GM19455 (cell line): ENCODE measurements around the gene CTDSPL.

Experiments
- ATAC-seq: cut with Tn5 transposase; IDR thresholded peaks from one replicate; pipeline ENCODE4 v1.9.1; 2021; ENCODE audit not compliant: unreplicated experiment

CTDSPL gene

DNA sequence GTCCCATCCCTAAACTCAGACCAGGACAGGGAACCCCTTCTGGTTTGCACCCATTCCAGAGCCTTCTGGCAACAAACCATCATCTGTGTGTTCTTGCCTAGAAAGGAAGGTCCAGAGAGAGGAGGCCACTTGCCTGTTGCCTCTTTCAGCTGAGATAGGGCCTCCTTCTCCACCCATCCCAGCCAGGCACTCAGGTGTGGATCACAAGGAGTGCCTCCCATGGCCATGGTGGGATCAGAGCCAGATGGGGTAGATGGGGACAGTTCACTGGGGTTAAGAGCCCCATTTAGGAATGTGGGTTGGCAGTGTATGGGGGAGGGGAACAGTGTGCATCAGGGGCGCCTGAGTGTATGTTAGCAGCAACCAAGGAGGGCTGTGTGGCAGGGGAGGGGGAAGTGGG, 8.9 kb upstream of the CTDSPL start:
- ATAC-seq: no peak

DNA sequence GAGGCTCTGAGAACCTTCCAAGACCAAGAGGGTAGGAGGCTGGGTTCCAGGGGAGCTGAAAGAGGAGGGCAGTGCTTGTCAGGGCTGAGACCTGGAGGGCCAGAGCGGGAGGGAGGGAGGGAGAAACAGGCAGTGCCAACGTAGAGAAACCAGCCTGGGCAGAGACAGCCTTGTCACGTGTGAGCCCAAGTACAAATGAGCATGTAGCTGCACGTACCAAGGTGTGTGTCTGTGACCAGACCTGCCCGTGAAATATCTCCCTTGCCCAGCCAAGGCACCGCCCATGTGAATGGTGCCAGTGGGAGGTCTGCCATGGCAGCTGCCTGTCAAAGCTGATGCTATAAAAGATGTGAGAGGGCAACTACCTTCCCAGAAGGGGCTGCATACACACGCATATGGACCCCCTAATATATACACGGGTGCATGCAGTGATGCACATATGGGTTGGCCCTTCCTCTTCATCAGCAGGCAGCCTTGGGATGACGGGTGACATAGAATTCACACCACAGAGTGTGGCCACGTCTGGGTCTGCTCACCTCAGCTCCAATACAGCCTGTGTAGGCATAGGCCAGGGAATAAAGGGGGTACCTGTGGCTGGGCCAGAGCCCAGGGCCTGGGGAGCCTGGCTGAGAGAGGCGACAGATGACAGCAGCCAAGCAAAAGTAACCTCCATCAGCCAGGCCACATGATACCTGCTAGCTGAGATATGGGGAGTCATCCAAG, 7.8 kb upstream of the CTDSPL start:
- ATAC-seq: no peak

DNA sequence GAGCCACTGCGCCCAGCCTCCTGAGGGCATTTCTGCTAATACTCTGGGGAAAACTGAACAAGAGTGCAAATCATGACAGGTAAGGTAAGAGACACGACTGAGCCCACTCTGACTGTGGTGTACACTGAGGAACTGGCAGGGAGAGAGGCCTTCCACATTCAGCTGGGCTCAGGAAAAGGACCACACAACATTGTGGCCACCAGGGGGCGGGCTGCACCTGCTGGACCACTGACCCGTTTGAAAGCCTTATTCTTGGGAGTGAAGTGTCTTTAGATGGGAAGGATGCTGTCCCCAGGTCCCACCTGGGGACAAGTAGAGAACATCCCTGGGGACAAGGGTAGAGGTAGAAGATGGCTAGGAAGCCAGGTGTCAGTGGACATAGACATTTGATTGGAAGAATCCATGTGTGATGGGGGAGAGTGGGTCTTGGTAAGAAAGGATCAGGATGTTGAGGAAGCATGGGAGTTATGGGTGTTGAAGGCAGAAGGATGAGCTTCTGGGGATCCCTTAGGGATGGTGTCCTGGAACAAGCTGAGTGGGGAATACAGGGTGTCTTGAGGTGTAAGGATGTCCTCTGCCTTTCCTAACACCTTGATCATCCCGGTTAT, 6.2 kb upstream of the CTDSPL start:
- no peak for ATAC-seq

DNA sequence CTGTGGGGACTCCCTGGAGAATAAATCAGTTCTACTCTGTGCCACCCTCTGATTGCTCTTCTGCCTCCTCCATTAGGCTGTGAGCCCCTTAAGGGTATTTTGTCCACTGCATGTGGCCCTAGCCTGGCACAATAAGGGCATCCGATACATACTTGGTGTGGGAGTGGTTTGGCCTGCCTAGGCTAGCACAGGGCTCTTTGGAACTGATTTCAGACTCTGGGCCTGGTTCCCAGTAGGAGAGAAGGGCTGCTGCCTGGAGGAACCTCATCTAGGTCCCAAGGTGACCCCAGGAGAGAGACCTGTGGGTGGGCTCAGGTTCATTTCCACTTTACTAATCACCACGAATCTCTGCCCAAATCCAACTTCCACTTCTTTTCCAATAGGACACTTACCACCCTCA, 5.3 kb upstream of the CTDSPL start:
- no peak for ATAC-seq

DNA sequence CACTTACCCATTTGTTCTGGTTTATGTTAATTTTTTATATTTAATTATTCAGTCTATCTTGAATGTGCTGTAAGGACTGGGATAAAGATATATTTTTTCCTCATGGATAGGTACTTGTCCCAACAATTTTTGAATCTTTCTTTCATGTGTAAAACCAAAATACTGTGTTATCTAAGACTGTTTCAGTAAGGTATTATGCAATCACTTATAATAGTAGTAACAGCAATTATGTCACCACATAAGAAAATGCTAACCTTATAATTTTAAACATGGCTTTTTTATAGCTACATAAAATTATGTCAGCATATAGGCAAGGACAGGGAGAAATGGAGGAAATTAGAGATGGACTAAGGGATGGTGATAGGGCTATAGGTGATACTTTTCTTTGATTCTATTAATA, 2.9 kb upstream of the CTDSPL start:
- no peak for ATAC-seq

DNA sequence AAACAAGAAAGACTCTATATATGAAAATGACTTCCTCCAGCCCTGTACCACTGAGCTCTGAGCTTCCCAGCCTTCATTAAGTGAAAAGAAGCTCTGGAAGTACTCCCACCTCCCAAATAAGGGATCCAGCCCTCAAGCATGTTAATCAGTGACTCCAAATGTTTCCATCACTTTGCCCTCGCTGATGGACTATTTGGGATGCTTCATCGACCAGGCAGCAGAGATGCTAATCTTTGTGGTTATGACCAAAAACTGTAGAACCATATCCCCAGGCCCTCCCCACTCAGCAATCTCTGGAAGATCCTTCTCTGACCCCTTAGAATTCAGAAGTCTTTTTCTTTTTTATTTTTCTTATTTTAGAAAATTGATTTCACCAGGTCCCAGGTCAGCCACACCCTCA, 2.3 kb upstream of the CTDSPL start:
- ATAC-seq: no peak

DNA sequence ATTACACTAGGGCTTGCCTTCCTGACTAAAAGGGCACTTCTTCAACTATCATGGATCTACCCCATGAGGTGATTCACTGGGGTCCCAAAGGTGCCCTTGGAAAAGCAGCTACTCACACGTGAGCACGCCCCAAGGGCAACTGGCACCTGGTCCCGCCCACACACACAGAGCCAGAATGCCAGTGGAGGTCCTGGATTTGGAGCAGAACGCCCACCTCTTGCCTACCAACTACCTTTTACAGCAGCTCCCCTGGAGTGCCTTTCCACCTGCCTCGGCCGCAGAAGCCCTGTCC, 1.8 kb upstream of the CTDSPL start:
- no peak for ATAC-seq

DNA sequence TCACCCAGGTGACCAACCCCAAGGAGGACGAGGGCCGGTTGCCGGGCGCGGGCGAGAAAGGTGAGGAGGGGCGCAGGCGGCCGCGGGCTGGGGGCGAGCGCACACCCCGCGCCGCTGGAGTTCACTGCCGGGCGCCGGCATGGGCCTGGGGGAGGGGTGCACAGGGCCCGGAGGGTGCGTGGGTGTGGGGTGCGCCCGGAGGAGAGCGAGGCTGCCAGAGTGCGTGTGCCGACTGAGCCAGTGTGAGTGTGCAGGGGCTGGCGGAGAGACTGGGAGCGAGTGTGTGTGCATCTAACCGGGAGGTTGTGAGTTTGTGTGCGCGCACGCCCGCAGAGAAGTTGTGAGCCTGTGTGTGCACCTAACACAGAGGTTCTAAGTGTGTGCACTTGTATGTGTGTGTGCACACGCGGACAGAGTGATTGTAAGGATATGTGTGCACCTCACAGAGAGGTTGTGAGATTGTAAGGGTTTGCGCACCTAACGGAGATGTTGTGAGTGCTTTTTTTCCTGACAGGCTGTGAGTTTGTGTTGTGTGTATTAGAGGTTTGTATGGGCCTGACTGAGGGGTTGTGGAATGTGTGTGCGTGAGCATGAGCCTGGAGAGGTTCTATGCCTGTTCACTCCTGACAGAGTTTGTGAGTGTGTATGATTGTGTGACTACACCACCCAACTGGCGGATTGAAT, 681 bp downstream of the CTDSPL start:
- ATAC-seq: no peak

DNA sequence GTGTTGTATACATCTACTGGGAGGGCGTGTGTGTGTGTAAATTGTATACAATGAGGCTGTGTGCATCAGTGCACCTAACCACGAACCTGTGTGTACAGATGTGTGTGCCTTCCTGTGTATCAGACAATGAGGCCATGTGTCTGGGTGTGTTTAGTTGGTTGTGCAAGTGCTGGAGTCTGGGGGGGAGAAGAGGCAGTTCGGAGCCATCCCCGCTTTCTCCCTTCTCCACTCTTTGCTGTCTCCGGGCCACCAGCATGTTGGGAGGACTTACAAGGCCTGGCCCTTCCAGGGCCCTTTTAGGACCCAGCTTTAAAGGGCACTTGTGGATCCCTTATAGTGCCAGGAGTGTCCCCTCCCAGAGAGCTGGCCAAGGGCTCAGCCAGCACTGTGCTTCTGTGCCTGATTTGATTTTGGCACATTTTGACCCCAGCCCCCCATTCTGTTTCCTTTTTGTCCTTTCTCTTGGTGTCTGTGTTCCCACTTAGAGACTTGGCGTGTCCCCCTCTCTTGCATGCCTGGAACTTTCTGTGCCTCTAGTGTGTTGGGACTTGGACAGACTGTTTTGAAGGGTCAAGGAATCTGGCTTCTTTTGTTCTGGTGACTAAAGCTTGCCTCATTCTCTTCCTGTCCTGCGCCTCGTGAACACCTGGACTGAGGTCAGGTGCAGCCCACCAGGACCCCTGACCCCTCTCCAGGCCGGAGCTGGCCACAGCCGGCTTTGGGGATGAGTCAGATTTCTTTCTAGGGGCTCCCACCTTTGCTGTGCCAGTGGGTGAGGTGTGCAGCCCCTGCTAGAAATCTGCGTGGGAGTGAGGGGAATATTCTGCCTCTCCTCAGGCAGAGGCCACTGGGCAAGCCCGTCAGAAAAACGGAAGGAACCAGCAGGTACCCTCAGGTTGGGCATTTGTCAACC, 1.5 kb downstream of the CTDSPL start:
- no peak for ATAC-seq

DNA sequence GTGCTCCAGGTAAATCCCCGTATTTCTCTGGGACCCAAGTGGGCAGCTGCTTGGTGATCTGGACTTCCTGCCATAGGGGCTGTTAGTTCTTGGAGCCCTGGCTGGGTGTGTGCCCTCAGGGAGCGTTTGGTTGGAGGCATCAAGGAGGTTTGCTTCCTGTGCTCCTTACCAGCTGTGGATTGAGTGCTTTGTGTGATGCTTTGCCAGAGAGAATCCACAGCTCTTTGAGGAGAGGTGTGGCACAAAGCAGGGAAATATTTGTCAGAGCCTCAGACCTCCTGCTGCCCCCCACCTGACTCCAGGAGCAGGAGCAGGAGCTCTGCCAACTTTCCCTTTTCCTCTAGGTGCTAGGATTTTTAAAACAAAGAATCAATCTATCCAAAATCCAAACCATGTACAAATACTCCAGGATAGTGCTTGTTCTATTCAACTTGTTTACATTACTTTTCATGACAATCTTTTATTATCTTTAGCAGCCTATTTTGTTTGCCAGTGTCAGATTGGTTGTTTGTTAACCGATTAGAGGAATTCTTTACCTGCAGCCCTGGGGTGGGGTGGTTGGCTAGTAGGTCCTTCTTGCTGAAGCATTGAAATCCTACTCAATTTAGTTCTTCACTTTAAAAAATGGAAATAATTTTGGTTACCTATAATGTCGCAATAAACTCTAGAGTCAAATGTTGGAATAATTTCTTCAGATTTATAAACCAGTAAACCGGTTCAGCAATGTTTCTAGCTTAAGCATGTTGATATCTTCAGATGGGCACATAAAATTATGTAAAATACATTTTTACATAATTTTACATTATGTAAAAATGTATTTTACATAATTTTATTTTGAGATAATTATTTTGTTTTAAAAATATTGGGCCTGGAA, 2.5 kb downstream of the CTDSPL start:
- ATAC-seq: no peak

DNA sequence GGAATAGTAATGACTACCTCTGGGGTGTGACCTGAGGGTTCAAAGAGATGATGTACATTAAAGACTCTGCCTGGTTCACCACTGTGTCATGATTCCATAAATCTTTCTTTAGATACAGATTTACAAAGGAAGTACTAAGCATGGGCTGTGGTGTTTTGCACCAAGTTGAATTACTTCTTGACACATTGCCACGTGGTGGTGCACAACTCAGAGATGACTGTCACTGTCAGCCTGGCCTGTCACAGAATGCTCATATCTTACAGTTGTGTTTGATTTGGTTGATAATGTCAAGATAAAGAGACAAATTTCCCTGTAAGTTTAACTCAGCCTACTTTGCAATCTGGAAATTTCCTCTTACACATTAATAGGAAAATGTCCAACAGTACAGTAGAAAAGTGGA, 3.2 kb downstream of the CTDSPL start:
- no peak for ATAC-seq

DNA sequence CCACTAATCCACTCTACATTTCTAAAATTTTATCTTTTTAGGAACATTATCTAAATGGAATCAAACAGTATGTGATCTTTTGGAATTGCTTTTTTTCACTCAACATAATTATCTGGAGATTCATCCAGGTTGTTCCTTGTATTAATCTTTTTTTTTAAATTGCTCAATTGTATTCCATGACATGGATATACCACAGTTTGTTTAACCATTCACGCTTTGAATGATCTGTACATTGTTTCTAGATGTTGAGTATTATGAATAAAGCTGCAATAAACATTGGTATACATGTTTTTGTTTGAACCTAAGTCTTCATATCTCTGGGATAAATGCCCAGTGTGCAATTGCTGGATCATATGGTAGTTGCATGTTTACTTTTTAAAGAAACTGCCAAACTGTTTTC, 5.5 kb downstream of the CTDSPL start:
- ATAC-seq: no peak

DNA sequence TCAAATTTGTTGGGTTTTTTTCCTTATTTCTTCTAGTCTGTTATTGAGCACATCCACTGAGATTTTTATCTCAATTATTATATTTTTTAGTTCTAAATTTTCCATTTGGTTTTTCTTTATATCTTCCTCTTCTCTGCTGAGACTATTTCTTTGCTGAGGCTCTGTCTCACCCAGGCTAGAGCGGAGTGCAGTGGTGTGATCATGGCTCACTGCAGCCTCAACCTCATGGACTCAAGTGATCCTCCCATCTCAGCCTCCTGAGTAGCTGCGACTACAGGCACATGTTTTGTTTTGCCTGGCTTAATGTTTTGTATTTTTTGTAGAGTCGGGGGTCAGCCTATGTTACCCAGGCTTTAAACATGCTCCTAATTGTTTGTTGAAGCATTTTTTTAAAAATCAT, 10.2 kb downstream of the CTDSPL start:
- no peak for ATAC-seq

DNA sequence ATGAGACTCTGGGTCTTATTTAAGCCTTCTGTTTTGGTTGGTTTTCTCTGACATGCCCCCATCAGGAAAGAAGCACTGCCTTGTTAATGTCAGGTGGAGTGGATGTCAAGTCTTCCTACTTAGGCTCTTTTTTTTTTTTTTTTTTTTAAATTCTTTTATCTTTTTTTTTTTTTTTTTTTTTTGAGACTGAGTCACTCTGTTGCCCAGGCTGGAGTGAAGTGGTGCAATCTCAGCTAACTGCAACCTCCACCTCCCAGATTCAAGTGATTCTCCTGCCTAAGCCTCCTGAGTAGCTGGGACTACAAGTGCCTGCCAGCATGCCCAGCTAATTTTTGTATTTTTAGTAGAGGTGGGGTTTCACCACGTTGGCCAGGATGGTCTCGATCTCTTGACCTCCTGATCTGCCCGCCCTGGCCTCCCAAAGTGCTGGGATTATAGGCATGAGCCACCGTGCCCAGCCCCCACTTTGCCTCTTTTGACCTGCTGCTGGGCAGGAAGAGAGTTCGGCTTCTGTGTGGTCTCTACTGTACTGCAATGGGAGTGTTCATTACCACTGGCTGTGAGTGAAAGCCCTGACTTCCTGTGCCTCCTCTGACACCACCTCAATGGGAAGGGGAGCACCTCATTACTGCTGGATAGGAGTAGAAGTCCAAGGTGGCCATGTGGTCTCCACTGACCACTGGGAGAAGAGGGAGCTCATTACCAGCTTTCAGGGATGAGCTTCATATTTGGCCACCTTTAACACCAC, 10.9 kb downstream of the CTDSPL start:
- no peak for ATAC-seq

DNA sequence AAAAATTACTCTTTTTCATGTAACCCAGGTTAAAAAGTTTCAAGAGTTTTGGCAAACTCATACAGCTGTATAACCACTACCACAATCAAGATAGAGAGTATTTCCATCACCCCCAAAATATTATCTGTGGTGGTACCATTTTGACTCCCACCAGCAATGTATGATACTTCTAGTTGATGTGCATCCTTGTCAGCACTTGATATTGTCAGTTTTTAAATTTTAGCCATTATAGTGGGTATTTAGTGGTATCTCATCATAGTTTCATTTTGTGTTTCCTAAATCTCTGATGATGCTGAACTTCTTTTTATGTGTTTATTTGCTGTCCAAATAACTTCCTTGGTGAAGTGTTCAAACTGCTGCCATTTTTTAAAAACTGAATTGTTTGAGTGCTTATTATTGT, 14.6 kb downstream of the CTDSPL start:
- ATAC-seq: no peak

DNA sequence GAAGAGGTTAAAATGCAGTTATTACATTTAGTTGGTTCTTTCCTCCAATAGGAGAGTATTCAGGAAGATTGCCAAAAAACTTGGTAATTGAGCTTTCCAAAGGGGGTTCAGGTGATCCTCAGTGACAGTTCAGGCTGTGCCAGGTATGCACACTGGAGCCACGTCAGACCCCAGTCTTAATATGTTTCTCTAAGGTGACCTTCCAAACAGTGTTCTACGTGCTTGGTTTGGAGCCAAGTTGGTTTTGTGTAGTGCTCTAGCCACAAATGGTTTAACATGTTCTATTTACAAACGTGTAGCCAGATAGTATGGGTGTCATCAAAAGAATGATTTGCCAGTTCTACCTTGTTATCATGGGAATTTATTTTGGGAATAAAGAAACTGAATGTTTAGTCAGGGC, 21.0 kb downstream of the CTDSPL start:
- ATAC-seq: no peak

DNA sequence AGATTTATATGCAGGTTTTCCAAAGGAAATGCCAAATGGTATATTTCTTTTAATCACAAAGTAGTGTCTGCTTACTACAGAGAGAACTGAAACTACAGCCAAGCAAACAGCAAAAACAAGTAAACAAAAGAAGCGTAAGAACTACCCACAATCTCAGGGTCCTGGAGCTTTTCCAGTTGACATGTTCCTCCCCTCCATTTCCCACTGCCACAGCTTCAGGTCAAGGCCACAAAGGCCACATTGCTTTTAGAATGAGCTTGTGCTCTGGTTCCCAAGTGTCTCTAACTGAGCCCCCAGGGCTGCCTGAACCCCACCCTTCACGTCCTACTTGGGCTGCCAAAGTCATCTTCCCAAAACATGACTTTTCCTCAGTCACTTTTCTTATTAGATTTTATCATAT, 24.1 kb downstream of the CTDSPL start:
- no peak for ATAC-seq

DNA sequence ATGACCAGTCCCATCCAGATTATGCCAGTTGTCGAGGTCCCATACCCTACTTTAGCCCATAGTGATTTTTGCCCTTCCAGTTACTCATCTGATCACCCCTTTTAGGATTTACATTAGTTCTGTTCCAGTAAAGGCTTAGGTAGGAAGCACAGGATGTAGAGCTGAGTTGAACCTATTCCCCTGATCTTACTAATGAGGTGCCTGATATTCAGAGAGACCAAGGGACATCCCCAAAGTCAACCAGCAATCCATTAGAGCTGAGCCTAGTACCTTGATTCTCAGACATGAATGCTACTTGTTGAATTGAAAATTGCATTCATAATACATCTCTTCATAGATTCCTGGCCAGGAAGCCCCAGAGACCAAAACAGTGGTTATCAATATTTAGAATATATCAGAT, 24.7 kb downstream of the CTDSPL start:
- ATAC-seq: no peak

DNA sequence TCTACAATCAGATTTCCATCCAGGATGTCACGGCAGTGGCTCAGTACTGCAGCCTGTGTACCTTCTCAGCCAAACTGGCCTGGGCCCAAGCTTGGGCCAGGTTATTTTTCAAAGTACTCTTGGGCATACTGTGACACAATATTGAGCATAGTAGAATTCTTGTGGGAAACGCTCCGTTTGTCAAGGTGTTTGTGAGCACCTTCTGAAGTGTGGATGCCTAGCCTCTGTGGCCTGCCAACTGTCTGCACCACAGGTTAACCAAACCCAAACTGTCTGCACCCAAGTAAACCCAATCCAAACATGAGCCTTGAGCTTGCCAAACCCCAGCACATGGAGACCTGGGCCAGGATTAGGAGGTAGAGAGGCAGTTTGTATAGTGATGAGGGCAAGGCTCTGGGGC, 25.4 kb downstream of the CTDSPL start:
- ATAC-seq: no peak

DNA sequence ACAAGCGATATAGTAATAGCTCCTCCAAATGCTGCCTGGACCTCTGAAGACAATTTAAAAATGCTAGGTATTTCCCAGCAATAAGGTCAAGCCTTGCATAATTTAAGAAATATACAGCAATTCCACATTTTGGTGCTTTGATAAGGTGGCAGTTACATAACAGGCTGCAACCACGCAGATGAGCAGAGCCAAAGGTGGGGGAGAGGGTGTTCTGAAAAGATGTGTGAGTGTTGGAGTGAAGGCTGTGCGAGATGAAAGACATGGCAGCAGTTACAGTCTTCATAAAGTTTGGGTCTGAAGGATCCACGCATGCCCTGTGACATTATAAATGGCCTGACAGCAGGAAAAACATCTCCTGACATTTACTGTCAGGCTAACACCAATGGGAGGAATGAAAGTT, 26.1 kb downstream of the CTDSPL start:
- ATAC-seq: no peak
